Right lobe of liver (tissue), 6 donors: ENCODE measurements around the gene RASA2. TPM values are rescaled to one million over a fixed set of nuclear protein-coding genes. Genes with fewer than 3 reads are reported as not detected.

Experiments used
- ATAC-seq, 4 donors: fragments of 200-7000 bp; cut with Tn5 transposase; one replicate each; pipeline ENCODE4 v1.9.1; 2020; ENCODE audit warnings: mild to moderate bottlenecking in 4 of 4, moderate library complexity in 4 of 4
- DNase-seq, 3 donors: peaks; one replicate each; pipeline ENCODE4 v3.0.0-alpha.2; 2020
- H3K27ac ChIP-seq, 3 donors: fragments of 200-600 bp; one replicate each; pipeline ENCODE4 v1.8.0; 2022
- H3K27me3 ChIP-seq, 2 donors: fragments of 200-600 bp; one replicate each; pipeline ENCODE4 v1.8.0; 2022
- H3K36me3 ChIP-seq, 4 donors: fragments of 200-600 bp; sonication (generic) in 1 of 4; one replicate each; pipeline versions ENCODE4 v1.5.1 to v1.8.0; 2017 to 2022; ENCODE audit warnings: control low read depth in 1 of 4
- H3K4me1 ChIP-seq, 4 donors: fragments of 200-600 bp; sonication (generic) in 1 of 4; one replicate each; pipeline versions ENCODE4 v1.5.1 to v1.8.0; 2017 to 2022; ENCODE audit warnings: control low read depth in 1 of 4
- H3K4me3 ChIP-seq, 3 donors: fragments of 200-600 bp; one replicate each; pipeline ENCODE4 v1.8.0; 2022
- H3K9me3 ChIP-seq, 4 donors: fragments of 200-600 bp; sonication (generic) in 1 of 4; one replicate each; pipeline versions ENCODE4 v1.5.1 to v1.8.0; 2017 to 2022; ENCODE audit warnings: control low read depth in 1 of 4
- POLR2A ChIP-seq: fragments of 450-650 bp; IDR thresholded peaks from one replicate; pipeline ENCODE4 v1.6.1; 2017; ENCODE audit warnings: antibody characterized with exemption, mild to moderate bottlenecking
- WGBS: methylation state at CpG from one replicate; pipeline ENCODE4 v1.1.6; 2018; ENCODE audit warnings: low coverage, low lambda C conversion rate; ENCODE audit not compliant: insufficient coverage; ENCODE audit errors: missing lambda C conversion rate; 5-methylcytosine and 5-hydroxymethylcytosine counted together
- intact Hi-C, 2 donors: fragments of 100-400 bp; cut with DNase I; formaldehyde crosslinking; loops; one replicate each; pipeline versions ENCODE4 v1.11.2 to v1.14.1; 2022
- total RNA-seq, 6 experiments: library from RNA; depleted of rRNA in 2 of 6; stranded (reverse); fragments of >200 nt in 2 of 6; fragmentation: NEBNext Ultra II Directional in 3 of 6; extraction: Animal tissue kit (Norgen Biotek cat#: 25700) in 3 of 6; gene quantifications; one replicate each; pipeline versions ENCODE4 v1.1.0 to v1.2.4, GENCODE V29; 2016 to 2023
- TF ChIP-seq, protein P1 (sequence below), 4 donors: fragments of 200-600 bp in 3 of 4; fragments of 450-650 bp in 1 of 4; IDR thresholded peaks; one replicate each; pipeline versions ENCODE4 v1.5.1 to v1.8.0; 2016 to 2022; ENCODE audit warnings: antibody characterized with exemption in 4 of 4, mild to moderate bottlenecking in 2 of 4
- donor health status: DM: no; HTN: yes; CAD: no.
- donor health status: DM: no; HTN: no; CAD: no.
- donor health status: DM: no; HTN: no; CAD: no.
- donor health status: DM: no; HTN: yes; CAD: no.
- donor health status: DM: no; HTN: yes; CAD: no.

The RASA2 gene
- total RNA-seq, 6 experiments from 2014 or later, result 3.5 to 7.9 (median 5.5) TPM

DNA sequence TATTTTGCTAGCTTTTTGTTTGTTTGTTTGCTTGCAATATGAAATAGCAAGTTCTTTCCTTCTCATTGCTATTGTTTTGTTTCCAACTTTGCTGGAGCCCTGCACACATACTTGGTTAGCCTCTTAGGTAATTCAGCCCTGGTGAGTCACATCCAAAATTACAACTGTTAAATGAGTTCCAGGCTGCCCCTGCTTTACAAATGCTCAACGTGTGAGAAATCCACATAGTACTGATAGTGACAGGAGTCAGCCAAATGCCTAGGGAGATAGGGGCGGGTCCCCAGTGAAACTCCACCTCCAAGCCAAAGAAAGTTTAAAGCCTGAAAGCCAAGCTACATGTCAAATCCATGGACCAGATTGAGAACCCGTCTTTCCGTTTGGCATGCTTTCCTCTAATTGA lies 169.9 kb downstream of the RASA2 start:
- no peak overlapping the region for H3K27ac ChIP-seq
- intact Hi-C loops, result no loop called here
- H3K9me3 ChIP-seq, result no peaks in the 10 kb centered on the region
- ATAC-seq (no peak), DNase-seq (no peak)
- H3K4me1 ChIP-seq, result no peaks in the 10 kb centered on the region
- no peak overlapping the region for H3K4me3 ChIP-seq
- no peaks in the 10 kb centered on the region for H3K27me3 ChIP-seq
- TF ChIP-seq POLR2A, result no peak
- TF ChIP-seq, protein P1, sequence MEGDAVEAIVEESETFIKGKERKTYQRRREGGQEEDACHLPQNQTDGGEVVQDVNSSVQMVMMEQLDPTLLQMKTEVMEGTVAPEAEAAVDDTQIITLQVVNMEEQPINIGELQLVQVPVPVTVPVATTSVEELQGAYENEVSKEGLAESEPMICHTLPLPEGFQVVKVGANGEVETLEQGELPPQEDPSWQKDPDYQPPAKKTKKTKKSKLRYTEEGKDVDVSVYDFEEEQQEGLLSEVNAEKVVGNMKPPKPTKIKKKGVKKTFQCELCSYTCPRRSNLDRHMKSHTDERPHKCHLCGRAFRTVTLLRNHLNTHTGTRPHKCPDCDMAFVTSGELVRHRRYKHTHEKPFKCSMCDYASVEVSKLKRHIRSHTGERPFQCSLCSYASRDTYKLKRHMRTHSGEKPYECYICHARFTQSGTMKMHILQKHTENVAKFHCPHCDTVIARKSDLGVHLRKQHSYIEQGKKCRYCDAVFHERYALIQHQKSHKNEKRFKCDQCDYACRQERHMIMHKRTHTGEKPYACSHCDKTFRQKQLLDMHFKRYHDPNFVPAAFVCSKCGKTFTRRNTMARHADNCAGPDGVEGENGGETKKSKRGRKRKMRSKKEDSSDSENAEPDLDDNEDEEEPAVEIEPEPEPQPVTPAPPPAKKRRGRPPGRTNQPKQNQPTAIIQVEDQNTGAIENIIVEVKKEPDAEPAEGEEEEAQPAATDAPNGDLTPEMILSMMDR (IDR thresholded peaks at IDR 0.05), result no peak
- H3K36me3 ChIP-seq, result no peaks in the 10 kb centered on the region
- 52% methylated on average over 4 of the region's 4 CpGs for WGBS

DNA sequence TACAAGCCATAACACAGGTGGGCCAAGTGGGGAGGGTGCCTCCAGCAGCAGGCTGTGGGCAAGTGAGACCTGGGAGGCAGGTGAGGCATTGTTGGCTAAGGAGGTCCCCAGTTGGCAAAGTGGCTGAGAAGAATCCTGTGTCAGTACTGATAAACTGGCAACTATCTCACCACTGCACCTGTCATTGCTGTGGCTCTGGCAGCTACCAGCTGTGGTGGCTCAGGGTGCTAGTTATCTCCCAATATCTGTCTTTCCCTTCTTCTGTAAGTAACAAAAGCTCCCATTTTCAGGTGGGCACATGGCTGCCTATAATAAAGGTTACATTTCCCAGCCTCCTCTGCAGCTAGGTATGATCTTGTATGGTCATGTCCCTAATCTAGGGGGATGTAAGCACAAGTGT lies 170.7 kb downstream of the RASA2 start:
- no peak overlapping the region for H3K4me3 ChIP-seq
- H3K4me1 ChIP-seq, result no peaks in the 10 kb centered on the region
- no peaks in the 10 kb centered on the region for H3K27me3 ChIP-seq
- H3K9me3 ChIP-seq, result no peaks in the 10 kb centered on the region
- H3K27ac ChIP-seq, result no peak overlapping the region
- intact Hi-C loops, result no loop called here
- DNase-seq (no peak), ATAC-seq (no peak)
- TF ChIP-seq POLR2A, result no peak
- TF ChIP-seq, protein P1 (IDR thresholded peaks at IDR 0.05), result no peak
- H3K36me3 ChIP-seq, result no peaks in the 10 kb centered on the region

DNA sequence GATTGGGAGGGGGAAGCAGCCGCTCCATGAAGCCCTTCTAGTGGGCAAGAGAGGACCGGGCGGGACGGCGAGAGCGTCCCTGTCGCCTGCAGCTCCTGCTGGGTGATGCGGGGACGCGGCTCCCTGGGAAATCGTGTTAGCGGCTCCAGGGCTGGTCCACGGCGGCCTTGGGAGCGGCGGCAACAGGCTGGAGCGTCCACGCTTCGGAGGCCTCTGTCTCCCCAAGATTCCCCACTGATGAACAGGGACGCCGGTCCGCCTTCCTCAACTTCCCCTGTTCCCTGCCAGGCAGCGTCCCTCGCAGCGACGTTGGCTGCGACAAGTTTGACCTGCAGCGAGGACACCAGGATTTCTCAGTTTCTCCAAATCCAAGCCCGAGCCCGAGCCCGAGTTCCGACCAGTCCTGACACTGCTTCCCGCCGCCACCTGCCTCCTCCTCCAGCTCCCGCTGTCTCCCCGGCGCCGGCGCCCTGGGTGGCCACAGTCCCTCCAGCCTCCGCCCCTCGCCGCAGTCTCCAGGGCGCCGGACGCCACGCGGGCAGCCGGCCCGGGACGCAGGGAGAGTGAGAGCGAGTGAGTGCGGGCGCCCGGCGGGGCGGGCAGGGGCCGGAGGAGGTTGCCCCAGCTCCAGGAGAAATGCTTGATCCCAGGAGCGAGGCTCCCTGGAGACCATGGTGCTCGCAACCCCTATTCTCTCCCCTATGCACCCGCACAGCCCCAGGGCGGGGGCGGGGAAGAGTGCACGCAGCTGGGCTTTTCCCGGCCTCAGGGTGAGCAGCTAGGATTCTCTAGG lies 173.2 kb downstream of the RASA2 start:
- no peak for TF ChIP-seq POLR2A
- TF ChIP-seq, protein P1 (IDR thresholded peaks at IDR 0.05), result no peak
- 2% methylated on average over 40 of the region's 64 CpGs for WGBS
- no peak overlapping the region for H3K27ac ChIP-seq
- no peaks in the 10 kb centered on the region for H3K27me3 ChIP-seq
- no peaks in the 10 kb centered on the region for H3K9me3 ChIP-seq
- H3K4me1 ChIP-seq, result no peaks in the 10 kb centered on the region
- intact Hi-C loops, result no loop called here
- H3K36me3 ChIP-seq, result no peaks in the 10 kb centered on the region
- peak; percentile 68 to 76 (median 71) for DNase-seq
- ATAC-seq, result peak; percentile 93 to 96 (median 94)
- H3K4me3 ChIP-seq, result peak overlapping the region; percentile 37 to 51 (median 43)

DNA sequence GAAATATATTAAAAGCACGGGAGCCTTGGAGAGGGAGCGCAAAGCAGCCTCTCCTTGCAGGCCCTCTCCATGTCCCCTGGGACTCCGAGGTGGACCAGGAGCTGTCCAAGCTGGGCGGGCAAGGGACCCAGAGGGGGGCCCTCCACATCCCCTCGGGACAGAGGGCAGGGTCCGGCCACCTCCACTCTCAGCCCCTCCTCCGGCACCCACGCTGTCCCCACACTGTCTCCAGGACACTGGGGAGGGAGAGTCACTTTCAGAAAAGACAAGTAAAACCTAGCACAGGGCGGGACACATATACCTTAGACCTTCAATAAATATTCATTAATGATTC lies 173.8 kb downstream of the RASA2 start:
- ATAC-seq (no peak), DNase-seq (no peak)
- no peak for TF ChIP-seq POLR2A
- TF ChIP-seq, protein P1 (IDR thresholded peaks at IDR 0.05), result no peak
- H3K9me3 ChIP-seq, result no peaks in the 10 kb centered on the region
- H3K4me1 ChIP-seq, result no peaks in the 10 kb centered on the region
- peak overlapping the region; percentile 37 to 51 (median 43) for H3K4me3 ChIP-seq
- no peak overlapping the region for H3K27ac ChIP-seq
- 56% methylated on average over 4 of the region's 9 CpGs for WGBS
- no peaks in the 10 kb centered on the region for H3K27me3 ChIP-seq
- no peaks in the 10 kb centered on the region for H3K36me3 ChIP-seq
- intact Hi-C loops, result no loop called here
